Lower leg skin (tissue), 4 donors: ENCODE results near the gene ERFE. TPM values are rescaled to one million over a fixed set of nuclear protein-coding genes. Genes with fewer than 3 reads are reported as not detected.

ENCODE experiments used
- DNase-seq, 2 donors: peaks; one replicate each; pipeline ENCODE4 v3.0.0-alpha.2; 2019; ENCODE audit warnings: low spot score in 2 of 2
- H3K4me3 ChIP-seq: fragments of 200-600 bp; sonication (generic); 2 replicates; pipeline ENCODE4 v1.5.1; 2017; ENCODE audit warnings: mild to moderate bottlenecking, low read depth; ENCODE audit not compliant: poor library complexity, severe bottlenecking
- POLR2A ChIP-seq, 2 donors: fragments of 450-650 bp; IDR thresholded peaks; one replicate each; pipeline ENCODE4 v1.6.1; 2016 to 2017; ENCODE audit warnings: antibody characterized with exemption in 2 of 2, mild to moderate bottlenecking in 1 of 2, moderate library complexity in 1 of 2
- WGBS, 2 donors: methylation state at CpG; one replicate each; pipeline ENCODE4 v1.1.5; 2018; 5-methylcytosine and 5-hydroxymethylcytosine counted together
- intact Hi-C: fragments of 100-400 bp; cut with DNase I; formaldehyde crosslinking; loops from one replicate; pipeline ENCODE4 v1.15.0; 2023; ENCODE audit warnings: low total_unique reads
- total RNA-seq, 4 donors: library from RNA; depleted of rRNA; stranded (reverse); fragments of >200 nt; gene quantifications; one replicate each; pipeline ENCODE4 v1.1.0, GENCODE V29; 2016
- TF ChIP-seq, protein P1 (sequence below), 3 donors: fragments of 450-650 bp; IDR thresholded peaks; one replicate each; pipeline ENCODE4 v1.5.1; 2016; ENCODE audit warnings: antibody characterized with exemption in 3 of 3, mild to moderate bottlenecking in 3 of 3, moderate library complexity in 2 of 3

Gene ERFE
- total RNA-seq, 4 donors from 2014 or later = not detected

GRCh38 chr2:238117199-238118154, 41.3 kb upstream of the ERFE start:
- no peak for TF ChIP-seq POLR2A (IDR thresholded peaks at IDR 0.05)
- TF ChIP-seq, protein P1, sequence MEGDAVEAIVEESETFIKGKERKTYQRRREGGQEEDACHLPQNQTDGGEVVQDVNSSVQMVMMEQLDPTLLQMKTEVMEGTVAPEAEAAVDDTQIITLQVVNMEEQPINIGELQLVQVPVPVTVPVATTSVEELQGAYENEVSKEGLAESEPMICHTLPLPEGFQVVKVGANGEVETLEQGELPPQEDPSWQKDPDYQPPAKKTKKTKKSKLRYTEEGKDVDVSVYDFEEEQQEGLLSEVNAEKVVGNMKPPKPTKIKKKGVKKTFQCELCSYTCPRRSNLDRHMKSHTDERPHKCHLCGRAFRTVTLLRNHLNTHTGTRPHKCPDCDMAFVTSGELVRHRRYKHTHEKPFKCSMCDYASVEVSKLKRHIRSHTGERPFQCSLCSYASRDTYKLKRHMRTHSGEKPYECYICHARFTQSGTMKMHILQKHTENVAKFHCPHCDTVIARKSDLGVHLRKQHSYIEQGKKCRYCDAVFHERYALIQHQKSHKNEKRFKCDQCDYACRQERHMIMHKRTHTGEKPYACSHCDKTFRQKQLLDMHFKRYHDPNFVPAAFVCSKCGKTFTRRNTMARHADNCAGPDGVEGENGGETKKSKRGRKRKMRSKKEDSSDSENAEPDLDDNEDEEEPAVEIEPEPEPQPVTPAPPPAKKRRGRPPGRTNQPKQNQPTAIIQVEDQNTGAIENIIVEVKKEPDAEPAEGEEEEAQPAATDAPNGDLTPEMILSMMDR (IDR thresholded peaks at IDR 0.05) = no peak
- H3K4me3 ChIP-seq = no peak overlapping the region
- intact Hi-C loops = no loop called here
- 59 to 79% methylated on average over 11 of the region's 11 CpGs for WGBS, 2 donors
- no peak for DNase-seq

DNA sequence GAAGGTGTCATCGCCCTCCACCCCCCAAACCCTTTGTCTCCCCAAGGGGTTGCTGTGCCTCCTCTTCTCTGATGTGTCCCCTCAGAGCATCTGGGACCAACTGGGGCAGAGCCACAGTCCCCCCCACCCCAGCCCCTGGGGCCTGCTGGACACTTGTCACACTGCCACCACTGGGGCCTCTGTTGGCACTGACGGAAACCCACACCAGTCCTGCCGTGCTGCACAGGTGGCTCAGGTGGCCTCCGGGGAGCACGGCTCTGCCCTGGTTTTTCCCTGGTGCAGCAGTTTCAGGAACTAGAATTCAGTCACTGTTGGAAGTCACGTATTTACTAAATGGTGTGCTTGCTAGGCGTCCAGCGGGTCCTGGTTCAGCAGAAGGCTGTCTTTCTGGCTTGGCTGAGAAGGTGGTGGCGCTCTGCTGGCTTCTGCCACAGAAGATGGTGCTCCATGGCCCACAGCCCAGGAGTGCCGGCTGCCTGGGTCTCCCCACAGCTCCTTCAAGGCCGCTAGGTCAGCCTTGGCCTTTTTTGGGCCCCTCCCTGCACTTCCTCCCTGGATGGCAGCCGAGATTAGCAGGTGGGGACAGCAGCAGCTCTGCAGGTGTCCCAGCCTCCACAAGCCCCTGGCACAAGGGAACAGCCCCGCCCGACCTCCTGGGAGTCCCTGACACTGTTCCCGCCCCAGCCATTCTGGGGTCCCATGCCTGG, 38.9 kb upstream of the ERFE start:
- no peak for DNase-seq
- H3K4me3 ChIP-seq = no peak overlapping the region
- 40 to 59% methylated on average over 11 to 14 of the region's 15 CpGs for WGBS, 2 donors
- no peak for TF ChIP-seq POLR2A (IDR thresholded peaks at IDR 0.05)
- TF ChIP-seq, protein P1 (IDR thresholded peaks at IDR 0.05) = no peak
- intact Hi-C loops = no loop called here

- no peak for DNase-seq
- 26 to 36% methylated on average over 13 to 25 of the region's 30 CpGs for WGBS, 2 donors
- intact Hi-C loops = no loop called here
- H3K4me3 ChIP-seq = no peak overlapping the region
- TF ChIP-seq, protein P1 (IDR thresholded peaks at IDR 0.05) = no peak
- no peak for TF ChIP-seq POLR2A (IDR thresholded peaks at IDR 0.05)
These were observed 38.1 kb upstream of the ERFE start for GRCh38 chr2:238120463-238121298.

DNA sequence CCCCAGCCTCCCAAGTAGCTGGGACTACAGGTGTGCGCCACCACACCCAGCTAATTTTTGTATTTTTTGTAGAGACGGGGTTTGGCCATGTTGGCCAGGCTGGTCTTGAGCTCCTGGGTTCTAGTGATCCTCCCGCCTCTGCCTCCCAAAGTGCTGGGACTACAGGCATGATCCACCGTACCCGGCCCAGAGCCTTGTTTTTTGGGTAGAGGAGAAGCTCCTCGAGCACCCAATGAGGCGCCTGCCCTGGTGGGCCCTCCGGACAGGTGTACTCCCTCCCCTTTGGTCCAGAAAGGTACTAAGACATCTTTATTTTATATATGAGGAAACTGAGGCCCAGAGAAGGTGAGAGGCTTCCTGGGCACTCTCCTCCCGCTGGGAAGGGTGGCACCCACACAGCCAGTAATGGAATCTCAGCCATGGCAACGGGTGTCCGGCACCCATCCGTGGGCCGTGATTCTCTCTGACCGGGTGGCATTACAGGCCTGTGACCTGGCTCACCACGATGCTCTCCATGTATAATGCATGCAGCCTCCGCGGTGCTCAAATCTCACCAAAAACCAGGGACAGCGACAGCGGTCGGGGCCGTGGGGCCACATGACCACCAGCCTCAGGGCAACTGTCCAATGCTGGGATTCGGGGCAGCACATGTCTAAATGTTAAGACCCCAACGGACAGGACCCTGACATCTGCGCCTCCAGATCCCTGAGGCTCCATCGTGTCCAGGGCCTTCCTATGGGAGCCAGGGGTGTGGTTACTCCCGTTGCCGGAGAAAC, 37.1 kb upstream of the ERFE start:
- intact Hi-C loops = no loop called here
- no peak for DNase-seq
- TF ChIP-seq, protein P1 (IDR thresholded peaks at IDR 0.05) = no peak
- TF ChIP-seq POLR2A (IDR thresholded peaks at IDR 0.05) = no peak
- H3K4me3 ChIP-seq = no peak overlapping the region
- WGBS, 2 donors = 84 to 92% methylated on average over 24 to 27 of the region's 27 CpGs
